ENCODE measurements around the gene SPC24.

DNA sequence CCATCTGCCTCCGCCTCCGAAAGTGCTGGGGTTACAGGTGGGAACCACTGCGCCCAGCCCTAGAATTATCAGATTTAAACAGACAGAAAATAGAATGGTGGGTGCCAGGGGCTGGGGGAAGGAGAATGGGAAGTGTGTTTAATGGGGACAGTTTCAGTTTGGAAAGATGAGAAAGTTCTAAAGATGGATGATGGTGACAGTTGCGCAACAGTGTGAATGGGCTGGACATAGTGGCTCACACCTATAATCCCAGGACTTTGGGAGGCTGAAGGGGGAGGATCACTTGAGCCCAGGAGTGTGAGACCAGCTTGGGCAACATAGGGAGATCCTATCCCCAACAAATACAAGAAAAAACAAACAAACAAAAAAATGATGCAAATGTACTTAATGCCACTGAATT is 25.9 kb upstream of the SPC24 start:
- TF ChIP-seq CTCF (conservative IDR thresholded peaks at IDR 0.05) (no peak), EZH2 (IDR thresholded peaks at IDR 0.05; ENCODE audit: low read depth) (no peak)

All from PC-9 (cell line).